Measurements from ENCODE around the gene C12orf75.

DNA sequence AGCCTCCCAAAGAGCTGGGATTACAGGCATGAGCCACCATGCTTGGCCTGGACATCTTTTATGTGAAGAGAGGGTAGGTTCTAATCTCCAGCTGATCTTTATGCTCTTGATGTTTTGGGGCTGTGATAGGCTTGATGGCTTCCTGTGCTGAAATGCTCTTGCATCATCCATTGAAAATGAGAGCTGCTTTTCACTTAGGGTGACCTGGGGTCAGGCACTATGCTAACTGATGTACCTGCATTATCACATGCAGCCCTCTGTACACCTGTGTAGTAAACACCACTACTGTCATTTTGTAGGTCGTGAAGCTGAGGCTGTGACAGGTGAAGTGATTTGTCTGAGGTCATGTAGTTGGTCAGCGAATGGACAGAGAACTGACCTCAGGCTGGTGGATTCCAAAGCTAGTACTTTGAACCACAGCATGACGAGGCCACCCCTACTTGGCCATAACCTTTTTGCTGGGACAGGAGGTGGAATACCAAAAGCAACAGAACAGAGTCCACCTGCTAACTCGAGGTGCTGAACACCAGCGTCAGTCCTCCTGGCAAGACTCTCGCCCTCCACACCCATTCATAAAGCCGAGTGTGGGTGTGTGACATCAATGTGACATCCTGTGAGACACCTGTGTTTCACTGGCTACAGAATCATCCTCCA is 69.1 kb downstream of the C12orf75 start:
- no peak for TF ChIP-seq POLR2A (IDR thresholded peaks at IDR 0.05)
- TF ChIP-seq, protein P1, sequence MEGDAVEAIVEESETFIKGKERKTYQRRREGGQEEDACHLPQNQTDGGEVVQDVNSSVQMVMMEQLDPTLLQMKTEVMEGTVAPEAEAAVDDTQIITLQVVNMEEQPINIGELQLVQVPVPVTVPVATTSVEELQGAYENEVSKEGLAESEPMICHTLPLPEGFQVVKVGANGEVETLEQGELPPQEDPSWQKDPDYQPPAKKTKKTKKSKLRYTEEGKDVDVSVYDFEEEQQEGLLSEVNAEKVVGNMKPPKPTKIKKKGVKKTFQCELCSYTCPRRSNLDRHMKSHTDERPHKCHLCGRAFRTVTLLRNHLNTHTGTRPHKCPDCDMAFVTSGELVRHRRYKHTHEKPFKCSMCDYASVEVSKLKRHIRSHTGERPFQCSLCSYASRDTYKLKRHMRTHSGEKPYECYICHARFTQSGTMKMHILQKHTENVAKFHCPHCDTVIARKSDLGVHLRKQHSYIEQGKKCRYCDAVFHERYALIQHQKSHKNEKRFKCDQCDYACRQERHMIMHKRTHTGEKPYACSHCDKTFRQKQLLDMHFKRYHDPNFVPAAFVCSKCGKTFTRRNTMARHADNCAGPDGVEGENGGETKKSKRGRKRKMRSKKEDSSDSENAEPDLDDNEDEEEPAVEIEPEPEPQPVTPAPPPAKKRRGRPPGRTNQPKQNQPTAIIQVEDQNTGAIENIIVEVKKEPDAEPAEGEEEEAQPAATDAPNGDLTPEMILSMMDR (IDR thresholded peaks at IDR 0.05) = no peak

Data from thyroid gland (tissue), 4 donors.